Neural progenitor cell (in vitro differentiated cells): Measurements from ENCODE around the gene HSP90AB1. TPM values are rescaled to one million over a fixed set of nuclear protein-coding genes. Genes with fewer than 3 reads are reported as not detected.

ENCODE experiments used
- DNase-seq: peaks from one replicate; pipeline ENCODE4 v3.0.0-alpha.2; 2016; ENCODE audit warnings: low spot score
- H2AFZ ChIP-seq: fragments of 200-600 bp; sonication (generic); replicated peaks from 2 replicates; pipeline ENCODE4 v1.6.1; 2016; ENCODE audit warnings: antibody characterized with exemption
- H3F3A ChIP-seq: fragments of 200-600 bp; sonication (generic); 2 replicates; pipeline ENCODE4 v1.6.1; 2016; ENCODE audit warnings: antibody characterized with exemption, low read depth
- H3K27ac ChIP-seq: fragments of 200-600 bp; sonication (generic); 2 replicates; pipeline ENCODE4 v1.5.1; 2016; ENCODE audit warnings: mild to moderate bottlenecking
- H3K27me3 ChIP-seq: fragments of 200-600 bp; sonication (generic); 2 replicates; pipeline ENCODE4 v1.6.1; 2016; ENCODE audit warnings: mild to moderate bottlenecking, moderate library complexity
- H3K36me3 ChIP-seq: fragments of 200-600 bp; sonication (generic); 2 replicates; pipeline ENCODE4 v1.5.1; 2016
- H3K4me1 ChIP-seq: fragments of 200-600 bp; sonication (generic); 2 replicates; pipeline ENCODE4 v1.6.1; 2016; ENCODE audit warnings: mixed run types
- H3K4me2 ChIP-seq: fragments of 200-600 bp; sonication (generic); 2 replicates; pipeline ENCODE4 v1.6.1; 2016
- H3K4me3 ChIP-seq: fragments of 200-600 bp; sonication (generic); 2 replicates; pipeline ENCODE4 v1.5.1; 2016
- H3K79me2 ChIP-seq: fragments of 200-600 bp; sonication (generic); 2 replicates; pipeline ENCODE4 v1.6.1; 2016; ENCODE audit warnings: low read depth
- H3K9ac ChIP-seq: fragments of 200-600 bp; sonication (generic); 2 replicates; pipeline ENCODE4 v1.6.1; 2016
- H3K9me3 ChIP-seq: fragments of 200-600 bp; sonication (generic); 2 replicates; pipeline ENCODE4 v1.5.1; 2016; ENCODE audit warnings: low read depth
- H4K20me1 ChIP-seq: fragments of 200-600 bp; sonication (generic); 2 replicates; pipeline ENCODE4 v1.6.1; 2016; ENCODE audit warnings: low read depth
- H3K27ac Mint-ChIP-seq: 3 replicates; pipeline ENCODE4 v1.8.0; 2021; ENCODE audit warnings: mixed read lengths
- H3K27me3 Mint-ChIP-seq: 2 replicates; pipeline ENCODE4 v1.8.0; 2022; ENCODE audit warnings: low read depth, mild to moderate bottlenecking, inconsistent platforms, moderate library complexity, mixed read lengths; ENCODE audit not compliant: insufficient read depth
- H3K36me3 Mint-ChIP-seq: 3 replicates; pipeline ENCODE4 v1.8.0; 2021; ENCODE audit warnings: mixed read lengths
- H3K4me1 Mint-ChIP-seq: 3 replicates; pipeline ENCODE4 v1.8.0; 2021; ENCODE audit warnings: mixed read lengths
- H3K4me3 Mint-ChIP-seq: 3 replicates; pipeline ENCODE4 v1.8.0; 2021; ENCODE audit warnings: mild to moderate bottlenecking, moderate library complexity, mixed read lengths
- H3K9me3 Mint-ChIP-seq: 3 replicates; pipeline ENCODE4 v1.8.0; 2020; ENCODE audit warnings: mixed read lengths
- EZH2 ChIP-seq: fragments of 200-600 bp; sonication (generic); IDR thresholded peaks from 2 replicates; pipeline ENCODE4 v1.6.1; 2017; ENCODE audit warnings: antibody characterized with exemption, mild to moderate bottlenecking, moderate library complexity
- EZH2phosphoT487 ChIP-seq: fragments of 200-600 bp; sonication (generic); IDR thresholded peaks from 2 replicates; pipeline ENCODE4 v1.6.1; 2017; ENCODE audit warnings: antibody characterized with exemption
- total RNA-seq: library from RNA; depleted of rRNA; stranded (reverse); fragments of >200 nt; gene quantifications from 2 replicates; pipeline ENCODE4 v1.2.3, GENCODE V29; 2015; ENCODE audit warnings: low replicate concordance
- TF ChIP-seq, protein P1 (sequence below): fragments of 200-600 bp; sonication (generic); IDR thresholded peaks from 2 replicates; pipeline ENCODE4 v1.5.1; 2017; ENCODE audit warnings: antibody characterized with exemption, mild to moderate bottlenecking

Gene HSP90AB1
- total RNA-seq, 1 donor from 2014 or later, result 2,068 TPM

DNA sequence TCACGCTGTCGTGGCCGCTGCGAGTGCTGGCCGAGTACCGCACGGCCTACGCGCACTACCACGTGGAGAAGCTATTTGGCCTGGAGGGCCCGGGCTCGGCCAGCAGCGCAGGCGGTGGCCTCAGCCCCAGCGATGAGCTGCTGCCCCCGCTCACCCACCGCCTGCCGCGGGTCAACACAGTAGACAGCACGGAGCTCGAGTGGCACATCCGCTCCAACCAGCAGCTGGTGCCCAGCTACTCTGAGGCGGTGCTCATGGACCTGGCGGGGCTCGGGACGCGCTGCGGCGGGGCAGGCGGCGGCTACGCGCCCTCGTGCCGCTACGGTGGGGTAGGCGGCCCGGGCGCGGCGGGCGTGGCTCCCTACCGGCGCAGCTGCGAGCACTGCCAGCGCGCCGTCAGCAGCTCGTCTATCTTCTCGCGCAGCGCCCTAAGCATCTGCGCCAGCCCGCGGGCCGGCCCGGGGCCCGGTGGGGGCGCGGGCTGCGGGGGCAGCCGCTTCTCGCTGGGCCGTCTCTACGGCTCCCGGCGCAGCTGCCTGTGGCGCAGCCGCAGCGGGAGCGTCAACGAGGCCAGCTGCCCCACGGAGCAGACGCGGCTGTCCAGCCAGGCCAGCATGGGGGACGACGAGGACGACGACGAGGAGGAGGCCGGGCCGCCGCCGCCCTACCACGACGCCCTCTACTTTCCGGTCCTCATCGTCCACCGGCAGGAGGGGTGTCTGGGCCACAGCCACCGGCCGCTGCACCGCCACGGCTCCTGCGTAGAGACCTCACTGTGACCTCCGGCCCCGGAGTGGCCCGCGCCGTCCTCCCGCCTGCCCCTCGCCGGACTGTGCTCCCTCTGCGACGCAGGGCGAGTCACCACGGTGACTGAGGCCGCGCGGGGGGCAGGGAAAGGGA, 29.1 kb downstream of the HSP90AB1 start:
- Histone ChIP-seq H3K36me3 (no peaks in the 10 kb centered on the region), H2AFZ (no peak overlapping the region), H4K20me1 (no peaks in the 10 kb centered on the region), H3K27ac (no peak overlapping the region), H3K9ac (no peak overlapping the region), H3K4me2 (no peak overlapping the region), H3K9me3 (no peaks in the 10 kb centered on the region), H3K4me1 (peaks cover 5% of the 10 kb centered on the region), H3K79me2 (no peaks in the 10 kb centered on the region), H3K4me3 (no peak overlapping the region), H3K27me3 (peaks cover 38% of the 10 kb centered on the region), H3F3A (no peaks in the 10 kb centered on the region)
- Mint-ChIP-seq H3K4me3 (no peak overlapping the region), H3K9me3 (peaks cover 3% of the 10 kb centered on the region), H3K36me3 (peaks cover 5% of the 10 kb centered on the region), H3K27ac (no peak overlapping the region), H3K4me1 (peaks cover 22% of the 10 kb centered on the region), H3K27me3 (peaks cover 26% of the 10 kb centered on the region)
- DNase-seq, result peak; percentile 42
- TF ChIP-seq, protein P1, sequence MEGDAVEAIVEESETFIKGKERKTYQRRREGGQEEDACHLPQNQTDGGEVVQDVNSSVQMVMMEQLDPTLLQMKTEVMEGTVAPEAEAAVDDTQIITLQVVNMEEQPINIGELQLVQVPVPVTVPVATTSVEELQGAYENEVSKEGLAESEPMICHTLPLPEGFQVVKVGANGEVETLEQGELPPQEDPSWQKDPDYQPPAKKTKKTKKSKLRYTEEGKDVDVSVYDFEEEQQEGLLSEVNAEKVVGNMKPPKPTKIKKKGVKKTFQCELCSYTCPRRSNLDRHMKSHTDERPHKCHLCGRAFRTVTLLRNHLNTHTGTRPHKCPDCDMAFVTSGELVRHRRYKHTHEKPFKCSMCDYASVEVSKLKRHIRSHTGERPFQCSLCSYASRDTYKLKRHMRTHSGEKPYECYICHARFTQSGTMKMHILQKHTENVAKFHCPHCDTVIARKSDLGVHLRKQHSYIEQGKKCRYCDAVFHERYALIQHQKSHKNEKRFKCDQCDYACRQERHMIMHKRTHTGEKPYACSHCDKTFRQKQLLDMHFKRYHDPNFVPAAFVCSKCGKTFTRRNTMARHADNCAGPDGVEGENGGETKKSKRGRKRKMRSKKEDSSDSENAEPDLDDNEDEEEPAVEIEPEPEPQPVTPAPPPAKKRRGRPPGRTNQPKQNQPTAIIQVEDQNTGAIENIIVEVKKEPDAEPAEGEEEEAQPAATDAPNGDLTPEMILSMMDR, result no peak
- TF ChIP-seq EZH2phosphoT487, result no peak
- TF ChIP-seq EZH2, result no peak

DNA sequence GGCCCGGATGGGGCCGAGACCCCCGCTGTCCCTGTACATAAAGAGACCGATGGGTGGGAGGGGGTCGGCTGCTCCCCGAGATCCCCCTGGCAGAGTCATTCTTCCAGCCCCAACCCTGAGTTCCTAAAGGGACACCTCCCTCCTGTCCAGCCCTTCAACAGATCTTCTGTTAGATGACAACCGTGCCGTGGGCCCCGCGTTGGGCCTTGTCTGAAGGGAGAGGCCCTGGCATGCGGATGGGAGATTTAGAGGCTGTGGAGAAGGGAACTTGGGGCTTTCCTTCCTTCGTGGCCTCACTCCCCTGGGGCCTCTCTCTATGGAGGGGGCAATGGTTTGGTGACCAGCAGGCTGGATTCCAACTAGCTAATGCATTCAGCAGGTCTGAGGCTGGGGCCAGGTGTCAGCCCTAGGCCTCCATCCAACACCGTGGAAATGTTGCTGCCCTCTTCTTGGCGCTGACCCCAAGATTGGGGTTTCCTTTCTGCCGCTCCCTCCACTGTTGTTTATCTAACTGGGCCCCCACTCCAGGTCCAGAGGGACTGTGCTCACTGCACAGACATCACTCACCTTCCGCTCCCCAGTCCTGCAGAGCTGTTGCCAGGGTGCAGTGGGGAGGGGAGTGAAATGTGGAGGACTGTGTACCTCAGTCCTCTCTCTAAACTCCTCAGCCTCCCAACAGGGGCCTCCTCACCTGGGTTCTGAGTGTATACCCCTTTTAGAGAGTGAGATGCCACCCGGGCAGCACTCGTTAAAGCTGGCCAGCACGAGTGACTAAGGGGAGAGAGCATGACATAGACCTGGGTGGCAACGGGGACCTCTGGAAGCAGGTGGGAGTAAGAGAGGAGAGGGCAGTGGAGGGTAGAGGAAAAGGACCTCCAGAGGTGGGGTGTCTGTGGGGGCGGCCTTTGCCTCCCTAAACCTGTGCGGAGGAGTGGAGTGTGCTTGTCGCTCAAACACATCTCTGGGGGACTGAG, 30.1 kb downstream of the HSP90AB1 start:
- TF ChIP-seq EZH2 (no peak), EZH2phosphoT487 (no peak)
- TF ChIP-seq, protein P1, result no peak
- Histone ChIP-seq H3K9me3 (no peaks in the 10 kb centered on the region), H3K4me1 (no peaks in the 10 kb centered on the region), H3K27me3 (peaks cover 38% of the 10 kb centered on the region), H2AFZ (no peak overlapping the region), H3F3A (no peaks in the 10 kb centered on the region), H3K36me3 (no peaks in the 10 kb centered on the region), H4K20me1 (no peaks in the 10 kb centered on the region), H3K4me2 (no peak overlapping the region), H3K9ac (no peak overlapping the region), H3K79me2 (no peaks in the 10 kb centered on the region), H3K27ac (no peak overlapping the region), H3K4me3 (no peak overlapping the region)
- H3K9me3 Mint-ChIP-seq, result peaks cover 3% of the 10 kb centered on the region
- no peak overlapping the region for H3K4me3 Mint-ChIP-seq
- peaks cover 5% of the 10 kb centered on the region for H3K36me3 Mint-ChIP-seq
- DNase-seq, result no peak
- peaks cover 26% of the 10 kb centered on the region for H3K27me3 Mint-ChIP-seq
- H3K27ac Mint-ChIP-seq, result no peak overlapping the region
- peaks cover 14% of the 10 kb centered on the region for H3K4me1 Mint-ChIP-seq

DNA sequence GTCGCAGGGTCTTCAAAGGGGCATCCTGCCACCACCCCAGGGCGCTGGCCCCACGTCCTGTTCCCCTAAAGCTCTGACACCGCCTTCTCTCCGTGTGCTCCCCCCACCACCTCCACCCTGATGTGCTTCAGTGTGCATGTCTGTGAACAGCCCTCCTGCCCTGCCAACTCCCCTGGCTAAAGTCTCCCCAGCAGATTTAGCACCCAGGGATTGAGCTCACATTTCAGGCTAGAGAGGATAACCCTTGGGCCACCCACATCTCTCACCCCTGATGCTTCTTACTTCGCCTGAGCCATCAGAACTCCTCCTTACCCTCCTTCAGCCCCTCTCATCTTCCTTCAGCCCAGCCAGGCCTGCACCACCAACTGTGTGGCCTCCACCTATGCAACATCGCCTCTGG, 30.9 kb downstream of the HSP90AB1 start:
- Histone ChIP-seq H3K79me2 (no peaks in the 10 kb centered on the region), H3K4me3 (no peak overlapping the region), H3K36me3 (no peaks in the 10 kb centered on the region), H2AFZ (no peak overlapping the region), H4K20me1 (no peaks in the 10 kb centered on the region), H3K27ac (no peak overlapping the region), H3K9me3 (no peaks in the 10 kb centered on the region), H3K9ac (no peak overlapping the region), H3K27me3 (peaks cover 44% of the 10 kb centered on the region), H3F3A (no peaks in the 10 kb centered on the region), H3K4me1 (no peaks in the 10 kb centered on the region), H3K4me2 (no peak overlapping the region)
- no peak for DNase-seq
- Mint-ChIP-seq H3K36me3 (peaks cover 5% of the 10 kb centered on the region), H3K27ac (peak overlapping the region; percentile 83), H3K9me3 (peaks cover 3% of the 10 kb centered on the region), H3K4me3 (no peak overlapping the region), H3K4me1 (peaks cover 10% of the 10 kb centered on the region), H3K27me3 (peaks cover 26% of the 10 kb centered on the region)
- TF ChIP-seq EZH2phosphoT487, result no peak
- TF ChIP-seq, protein P1, result no peak
- no peak for TF ChIP-seq EZH2
